HL-60 (cell line): ENCODE data around the gene NDUFA6.
A peak's percentile ranks its signal among the peaks of the same experiment; 100 is the strongest.
"Not testable (repeated sequence)": the region's sequence is repeated elsewhere in the genome, so short reads cannot be mapped to it uniquely, and the experiment has no call there.

ENCODE experiments used
- DNase-seq, 2 experiments: peaks; one replicate each; pipeline ENCODE4 v3.0.0-alpha.2; 2010 to 2020; ENCODE audit warnings: low read depth in 1 of 2, low spot score in 1 of 2
- H3K27ac ChIP-seq: fragments of 250-450 bp; sonication (Bioruptor Pico); replicated peaks from 2 replicates; pipeline ENCODE4 v1.5.1; 2020; ENCODE audit warnings: mild to moderate bottlenecking, moderate library complexity
- H3K27me3 ChIP-seq: fragments of 250-450 bp; sonication (Bioruptor Pico); 2 replicates; pipeline ENCODE4 v1.5.1; 2021; ENCODE audit warnings: mild to moderate bottlenecking, moderate library complexity; ENCODE audit not compliant: insufficient read depth, poor library complexity, severe bottlenecking
- H3K4me3 ChIP-seq: replicated peaks from 2 replicates; pipeline ENCODE4 v1.5.1; 2011; ENCODE audit warnings: mild to moderate bottlenecking, control low read depth, low read length; ENCODE audit not compliant: insufficient read depth
- CTCF ChIP-seq: IDR thresholded peaks from one replicate; pipeline ENCODE4 v1.5.1; 2011; ENCODE audit warnings: low read length, control low read depth, inconsistent platforms; ENCODE audit not compliant: insufficient read depth
- GABPA ChIP-seq: IDR thresholded peaks from 2 replicates; pipeline ENCODE4 v1.6.1; 2012; ENCODE audit warnings: low read depth
- POLR2AphosphoS5 ChIP-seq: IDR thresholded peaks from 2 replicates; pipeline ENCODE4 v1.6.1; 2012; ENCODE audit warnings: low read depth
- REST ChIP-seq: IDR thresholded peaks from 2 replicates; pipeline ENCODE4 v1.6.1; 2012; ENCODE audit warnings: low read depth; ENCODE audit not compliant: insufficient replicate concordance
- SPI1 ChIP-seq: IDR thresholded peaks from 2 replicates; pipeline ENCODE4 v1.6.1; 2012; ENCODE audit warnings: low read depth, mild to moderate bottlenecking, borderline replicate concordance

Gene NDUFA6

GRCh38 chr22:42074846-42075676, 15.5 kb downstream of the NDUFA6 start:
- no peak overlapping the region for H3K4me3 ChIP-seq
- TF ChIP-seq POLR2AphosphoS5 = no peak
- H3K27ac ChIP-seq = no peak overlapping the region

GRCh38 chr22:42074132-42074811, 16.3 kb downstream of the NDUFA6 start, which contains the start of gene PHETA2:
PHETA2 (plus strand) TSS chr22:42074248; CDS start chr22:42077294, 3,046 bp downstream.
- TF ChIP-seq POLR2AphosphoS5 (no peak), REST (no peak), GABPA (no peak), CTCF (no peak), SPI1 (no peak)
- H3K27ac ChIP-seq = no peak within 1 kb of the TSS
- H3K27me3 ChIP-seq = no peaks in the 10 kb centered on the region
- no peak within 1 kb of the TSS for H3K4me3 ChIP-seq
- no peak for DNase-seq

More at GRCh38 chr22:42074846-42075676, 15.5 kb downstream of the NDUFA6 start:
- no peaks in the 10 kb centered on the region for H3K27me3 ChIP-seq
- no peak for DNase-seq

GRCh38 chr22:42073621-42074041, 16.9 kb downstream of the NDUFA6 start:
- Histone ChIP-seq H3K27me3 (no peaks in the 10 kb centered on the region), H3K27ac (no peak overlapping the region), H3K4me3 (no peak overlapping the region)
- TF ChIP-seq CTCF (no peak), REST (no peak), SPI1 (no peak), POLR2AphosphoS5 (no peak), GABPA (no peak)
- DNase-seq = no peak

GRCh38 chr22:42072606-42073330, 17.8 kb downstream of the NDUFA6 start:
- Histone ChIP-seq H3K4me3 (no peak overlapping the region), H3K27me3 (no peaks in the 10 kb centered on the region), H3K27ac (no peak overlapping the region)
- DNase-seq = no peak
- TF ChIP-seq REST (no peak), CTCF (no peak), SPI1 (no peak), GABPA (no peak), POLR2AphosphoS5 (no peak)

- DNase-seq, H3K4me3 ChIP-seq, H3K27me3 ChIP-seq: not testable (repeated sequence)
- H3K27ac ChIP-seq = peak overlapping the region; percentile 77; the same call in 1 of the 2 replicates
Measured at GRCh38 chr22:42071508-42071907, 19.1 kb downstream of the NDUFA6 start.
